ENCODE measurements around the gene PCMT1.
A peak's percentile ranks its signal among the peaks of the same experiment; 100 is the strongest.
"Not testable (repeated sequence)": the region's sequence is repeated elsewhere in the genome, so short reads cannot be mapped to it uniquely, and the experiment has no call there.

Gene PCMT1

GRCh38 chr6:149823013-149823412, 73.5 kb downstream of the PCMT1 start:
- no peak for DNase-seq

- no peak for DNase-seq
Measured at GRCh38 chr6:149825292-149825691, 75.8 kb downstream of the PCMT1 start.

- DNase-seq, result no peak
Measured at GRCh38 chr6:149830731-149831307, 81.3 kb downstream of the PCMT1 start.

- DNase-seq, result no peak
Measured at GRCh38 chr6:149831308-149831820, 81.8 kb downstream of the PCMT1 start.

GRCh38 chr6:149833651-149834050, 84.1 kb downstream of the PCMT1 start:
- DNase-seq, result no peak

- no peak for DNase-seq
Measured at GRCh38 chr6:149834513-149835481, 85.3 kb downstream of the PCMT1 start.

- DNase-seq, result peak; percentile 82
Measured at GRCh38 chr6:149840345-149841075, 91.0 kb downstream of the PCMT1 start.

- no peak for DNase-seq
Measured at GRCh38 chr6:149842331-149842730, 92.8 kb downstream of the PCMT1 start.

- DNase-seq, result no peak
Measured at GRCh38 chr6:149843051-149843633, 93.6 kb downstream of the PCMT1 start.

GRCh38 chr6:149844036-149844435, 94.5 kb downstream of the PCMT1 start:
- not testable (repeated sequence) for DNase-seq

- no peak for DNase-seq
Measured at GRCh38 chr6:149844480-149844879, 94.9 kb downstream of the PCMT1 start.

- no peak for DNase-seq
Measured at GRCh38 chr6:149845549-149845948, 96.0 kb downstream of the PCMT1 start.

GRCh38 chr6:149846321-149846720, 96.8 kb downstream of the PCMT1 start:
- DNase-seq, result no peak

- no peak for DNase-seq
Measured at GRCh38 chr6:149847939-149848267, 98.4 kb downstream of the PCMT1 start.

GRCh38 chr6:149848343-149848742, 98.8 kb downstream of the PCMT1 start:
- DNase-seq, result not testable (repeated sequence)

- DNase-seq, result no peak
Measured at GRCh38 chr6:149851461-149852110, 102.0 kb downstream of the PCMT1 start.

GRCh38 chr6:149852180-149852579, 102.6 kb downstream of the PCMT1 start:
- peak; percentile 46 for DNase-seq

GRCh38 chr6:149852881-149853280, 103.3 kb downstream of the PCMT1 start:
- DNase-seq, result no peak

- DNase-seq, result not testable (repeated sequence)
Measured at GRCh38 chr6:149854017-149854416, 104.5 kb downstream of the PCMT1 start.

GRCh38 chr6:149854532-149854931, 105.0 kb downstream of the PCMT1 start:
- no peak for DNase-seq

- no peak for DNase-seq
Measured at GRCh38 chr6:149855040-149855654, 105.6 kb downstream of the PCMT1 start.

GRCh38 chr6:149855741-149856140, 106.2 kb downstream of the PCMT1 start:
- DNase-seq, result no peak

Data from NCI-H510A (cell line).